SK-N-SH (cell line): Measurements from ENCODE around the gene HAUS2. TPM values are rescaled to one million over a fixed set of nuclear protein-coding genes. Genes with fewer than 3 reads are reported as not detected.

ENCODE experiments used
- polyA plus RNA-seq, 3 experiments: library from polyadenylated mRNA; depleted of rRNA; stranded (reverse); fragments of >200 nt; gene quantifications; 2 replicates each; pipeline ENCODE4 v1.2.3, GENCODE V29; 2012

The HAUS2 gene
- polyA plus RNA-seq, 1 of the 3 experiments (the other 2 are of a cell fraction): 9.4 TPM

Other genes with a start within 250 kb of the HAUS2 start
- 1.8 and 1.9 TPM in 2 replicates for gene CAPN3, start 189.3 kb upstream of the HAUS2 start, polyA plus RNA-seq (2012; rRNA removed)
- 8.9 and 12.9 TPM in 2 replicates for gene ZNF106, start 57.7 kb upstream of the HAUS2 start, polyA plus RNA-seq (2012; rRNA removed)
- 39.2 and 45.0 TPM in 2 replicates for gene SNAP23, start 53.2 kb upstream of the HAUS2 start, polyA plus RNA-seq (2012; rRNA removed)
- 6.4 and 8.9 TPM in 2 replicates for gene LRRC57, start within 50 bp of the HAUS2 start, polyA plus RNA-seq (2012; rRNA removed)
- gene STARD9, start 26.8 kb downstream of the HAUS2 start, polyA plus RNA-seq (2012; rRNA removed): 2.1 and 2.3 TPM in 2 replicates
- 6.2 and 9.7 TPM in 2 replicates for gene CDAN1, start 188.3 kb downstream of the HAUS2 start, polyA plus RNA-seq (2012; rRNA removed)